WTC11 (cell line): ENCODE measurements around the gene LRRC70.

Experiments used
- ZNF425 ChIP-seq: fragments of 250-450 bp; sonication (Bioruptor Pico); conservative IDR thresholded peaks from 2 replicates; pipeline ENCODE4 v1.9.0; 2021; ENCODE audit warnings: mild to moderate bottlenecking
- ZNF512 ChIP-seq: sonication (generic); formaldehyde crosslinking; IDR thresholded peaks from 2 replicates; pipeline ENCODE4 v1.8.1; 2022; ENCODE audit warnings: missing genetic modification reagents, borderline replicate concordance
- TF ChIP-seq, protein P1 (sequence below): fragments of 200-600 bp; IDR thresholded peaks from 2 replicates; pipeline ENCODE4 v1.8.0; 2022; ENCODE audit warnings: antibody characterized with exemption

DNA sequence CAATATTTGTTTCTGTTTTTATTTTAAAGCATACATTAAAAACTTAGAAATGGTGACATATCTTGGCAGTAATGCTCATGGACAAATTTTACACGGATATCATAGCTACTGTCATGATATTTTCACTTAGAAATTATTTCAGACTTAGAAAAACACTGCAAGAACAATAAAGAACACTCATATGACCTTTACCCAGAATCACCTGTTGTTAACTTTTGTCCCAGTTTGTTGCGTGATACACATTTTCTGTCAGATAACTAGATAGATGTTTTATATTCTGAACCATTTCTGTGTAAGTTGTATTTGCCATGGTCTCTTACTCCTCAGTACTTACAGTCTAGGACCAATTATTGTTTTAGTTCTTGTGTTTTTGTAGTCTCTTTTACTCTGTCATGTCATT lies 3.6 kb upstream of the LRRC70 start:
- no peak for TF ChIP-seq ZNF425 (CRISPR knock-in tag)
- TF ChIP-seq, protein P1, sequence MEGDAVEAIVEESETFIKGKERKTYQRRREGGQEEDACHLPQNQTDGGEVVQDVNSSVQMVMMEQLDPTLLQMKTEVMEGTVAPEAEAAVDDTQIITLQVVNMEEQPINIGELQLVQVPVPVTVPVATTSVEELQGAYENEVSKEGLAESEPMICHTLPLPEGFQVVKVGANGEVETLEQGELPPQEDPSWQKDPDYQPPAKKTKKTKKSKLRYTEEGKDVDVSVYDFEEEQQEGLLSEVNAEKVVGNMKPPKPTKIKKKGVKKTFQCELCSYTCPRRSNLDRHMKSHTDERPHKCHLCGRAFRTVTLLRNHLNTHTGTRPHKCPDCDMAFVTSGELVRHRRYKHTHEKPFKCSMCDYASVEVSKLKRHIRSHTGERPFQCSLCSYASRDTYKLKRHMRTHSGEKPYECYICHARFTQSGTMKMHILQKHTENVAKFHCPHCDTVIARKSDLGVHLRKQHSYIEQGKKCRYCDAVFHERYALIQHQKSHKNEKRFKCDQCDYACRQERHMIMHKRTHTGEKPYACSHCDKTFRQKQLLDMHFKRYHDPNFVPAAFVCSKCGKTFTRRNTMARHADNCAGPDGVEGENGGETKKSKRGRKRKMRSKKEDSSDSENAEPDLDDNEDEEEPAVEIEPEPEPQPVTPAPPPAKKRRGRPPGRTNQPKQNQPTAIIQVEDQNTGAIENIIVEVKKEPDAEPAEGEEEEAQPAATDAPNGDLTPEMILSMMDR: no peak
- TF ChIP-seq ZNF512: no peak
